ENCODE measurements around the gene HLF. TPM values are rescaled to one million over a fixed set of nuclear protein-coding genes. Genes with fewer than 3 reads are reported as not detected.

The HLF gene
- total and polyA plus RNA-seq, 2 of the 4 experiments (the other 2 are of a cell fraction): 0.18 TPM; not detected in 1

- Histone ChIP-seq H2AK9ac (replicated peaks; ENCODE audit: low read depth, low read length, poor library complexity) (no peak overlapping the region), H2AK5ac (ENCODE audit: low read depth, low read length) (no peak overlapping the region), H3K23ac (ENCODE audit: low read depth, low read length) (no peak overlapping the region), H3K9me1 (ENCODE audit: insufficient read depth, low read length) (no peaks in the 10 kb centered on the region; the same call in 1 of the 2 replicates), H3K4me2 (ENCODE audit: low read depth, low read length) (no peak overlapping the region), H4K91ac (ENCODE audit: insufficient read depth, low read depth, low read length) (no peak overlapping the region), H2BK120ac (ENCODE audit: low read depth, low read length) (no peak overlapping the region), H2AFZ (replicated peaks; ENCODE audit: low read length, poor library complexity) (no peak overlapping the region), H2BK5ac (ENCODE audit: low read depth, low read length, poor library complexity, severe bottlenecking) (no peak overlapping the region), H3K4me3 (ENCODE audit: insufficient read depth, low read depth, low read length) (no peak overlapping the region), H3K27me3 (ENCODE audit: control insufficient read depth, insufficient read depth, low read length) (no peaks in the 10 kb centered on the region), H3K9ac (ENCODE audit: low read depth, low read length) (no peak overlapping the region), H2BK15ac (ENCODE audit: low read depth, low read length) (no peak overlapping the region), H4K8ac (ENCODE audit: low read depth in 2 of 2, low read length in 2 of 2) (no peak overlapping the region), H3K27ac (ENCODE audit: insufficient read depth, low read length) (no peak overlapping the region), H3K79me1 (ENCODE audit: low read depth in 1 of 2, low read length in 2 of 2) (no peaks in the 10 kb centered on the region), H3K18ac (ENCODE audit: low read depth, low read length) (no peak overlapping the region), H2BK20ac (ENCODE audit: low read depth, low read length) (no peak overlapping the region), H3K4ac (ENCODE audit: low read depth, low read length) (no peak overlapping the region), H3K14ac (replicated peaks; ENCODE audit: low read depth, low read length) (no peak overlapping the region), H3K36me3 (ENCODE audit: control insufficient read depth, insufficient read depth, low read length) (no peaks in the 10 kb centered on the region), H3K4me1 (ENCODE audit: control insufficient read depth, insufficient read depth, low read length) (no peaks in the 10 kb centered on the region), H4K20me1 (ENCODE audit: insufficient read depth, low read length) (no peaks in the 10 kb centered on the region), H4K5ac (ENCODE audit: low read depth, low read length) (no peak overlapping the region), H3K9me3 (ENCODE audit: control insufficient read depth, insufficient read depth, low read length) (no peaks in the 10 kb centered on the region; the same call in 1 of the 2 replicates), H3K56ac (ENCODE audit: extremely low read depth, insufficient read depth, low read length) (no peak overlapping the region)
- DNase-seq (no peak), ATAC-seq (ENCODE audit: low read depth) (no peak)
- BruUV-seq (replicated peaks): no TSS peak
- POLR2A ChIA-PET (ENCODE audit: unreplicated experiment): no interaction called here
- WGBS, 2 experiments (ENCODE audit: extremely low coverage in 2 of 2, insufficient read length in 1 of 2): 92% methylated on average over 2 of the region's 7 CpGs; no CpG with 5 or more reads in 1 of the 2 experiments
- CTCF ChIA-PET: no interaction called here
- in situ Hi-C loops (cut with MboI; ENCODE audit: low sequenced_read_pairs) (no loop called here), intact Hi-C loops (cut with micrococcal nuclease) (no loop called here), dilution Hi-C loops (cut with HindIII; ENCODE audit: low sequenced_read_pairs, unreplicated experiment) (no loop called here)
- no peak for TF ChIP-seq USF2 (IDR thresholded peaks at IDR 0.05; ENCODE audit: low read depth, low read length)
- no peak for TF ChIP-seq FOS (IDR thresholded peaks at IDR 0.05; ENCODE audit: low read depth, low read length)
- no peak for TF ChIP-seq CEBPB (IDR thresholded peaks at IDR 0.05; ENCODE audit: low read depth, low read length)
- no peak for TF ChIP-seq BHLHE40 (IDR thresholded peaks at IDR 0.05; ENCODE audit: low read depth, low read length)
- TF ChIP-seq MXI1 (IDR thresholded peaks at IDR 0.05; ENCODE audit: borderline replicate concordance, low read depth, low read length): no peak
- no peak for TF ChIP-seq MAZ (IDR thresholded peaks at IDR 0.05; ENCODE audit: borderline replicate concordance, low read depth, low read length)
- no peak for TF ChIP-seq POLR2A (IDR thresholded peaks at IDR 0.05; ENCODE audit: low read depth, low read length)
- no peak for TF ChIP-seq RCOR1 (IDR thresholded peaks at IDR 0.05; ENCODE audit: insufficient replicate concordance, low read length)
- TF ChIP-seq MAFK (IDR thresholded peaks at IDR 0.05; ENCODE audit: low read depth, low read length): no peak
- no peak for TF ChIP-seq RFX5 (IDR thresholded peaks at IDR 0.05; ENCODE audit: low read depth, low read length)
- no peak for TF ChIP-seq SMC3 (IDR thresholded peaks at IDR 0.05; ENCODE audit: low read depth, low read length)
- no peak for TF ChIP-seq RAD21 (IDR thresholded peaks at IDR 0.05; ENCODE audit: low read length)
- TF ChIP-seq CHD1 (IDR thresholded peaks at IDR 0.05; ENCODE audit: low read depth, low read length): no peak
- TF ChIP-seq NFE2L2 (IDR thresholded peaks at IDR 0.05; ENCODE audit: low read depth, low read length): no peak
- TF ChIP-seq, protein P1, sequence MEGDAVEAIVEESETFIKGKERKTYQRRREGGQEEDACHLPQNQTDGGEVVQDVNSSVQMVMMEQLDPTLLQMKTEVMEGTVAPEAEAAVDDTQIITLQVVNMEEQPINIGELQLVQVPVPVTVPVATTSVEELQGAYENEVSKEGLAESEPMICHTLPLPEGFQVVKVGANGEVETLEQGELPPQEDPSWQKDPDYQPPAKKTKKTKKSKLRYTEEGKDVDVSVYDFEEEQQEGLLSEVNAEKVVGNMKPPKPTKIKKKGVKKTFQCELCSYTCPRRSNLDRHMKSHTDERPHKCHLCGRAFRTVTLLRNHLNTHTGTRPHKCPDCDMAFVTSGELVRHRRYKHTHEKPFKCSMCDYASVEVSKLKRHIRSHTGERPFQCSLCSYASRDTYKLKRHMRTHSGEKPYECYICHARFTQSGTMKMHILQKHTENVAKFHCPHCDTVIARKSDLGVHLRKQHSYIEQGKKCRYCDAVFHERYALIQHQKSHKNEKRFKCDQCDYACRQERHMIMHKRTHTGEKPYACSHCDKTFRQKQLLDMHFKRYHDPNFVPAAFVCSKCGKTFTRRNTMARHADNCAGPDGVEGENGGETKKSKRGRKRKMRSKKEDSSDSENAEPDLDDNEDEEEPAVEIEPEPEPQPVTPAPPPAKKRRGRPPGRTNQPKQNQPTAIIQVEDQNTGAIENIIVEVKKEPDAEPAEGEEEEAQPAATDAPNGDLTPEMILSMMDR (conservative IDR thresholded peaks at IDR 0.05; ENCODE audit: low read depth, low read length): no peak
These were observed 58.9 kb downstream of the HLF start for GRCh38 chr17:55323518-55324295.

All from IMR-90 (cell line).